Activated B cell treated with CpG ODN at 0.5 μM for 24 hours (primary cell): Measurements from ENCODE around the gene DNAI7. TPM values are rescaled to one million over a fixed set of nuclear protein-coding genes. Genes with fewer than 3 reads are reported as not detected.

Experiments used
- ATAC-seq: fragments of 200-7000 bp; cut with Tn5 transposase; one replicate; pipeline ENCODE4 v1.10.0; 2021; ENCODE audit warnings: low read depth, mild to moderate bottlenecking, moderate library complexity
- CTCF ChIA-PET: fragments of 350-600 bp; sonication (Branson Sonifier 250); formaldehyde crosslinking; loops from one replicate; lab custom pipeline; 2021; ENCODE audit warnings: antibody characterized with exemption; lab: Charles Lee
- POLR2A ChIA-PET: fragments of 350-600 bp; sonication (Branson Sonifier 250); formaldehyde crosslinking; loops from one replicate; lab custom pipeline; 2021; ENCODE audit warnings: antibody characterized with exemption; lab: Charles Lee
- DNase-seq: peaks from one replicate; pipeline ENCODE4 v3.0.0; 2022
- H3K27ac Mint-ChIP-seq: one replicate; pipeline ENCODE4 v1.8.0; 2020; ENCODE audit warnings: mixed read lengths
- H3K27me3 Mint-ChIP-seq: one replicate; pipeline ENCODE4 v1.8.0; 2021; ENCODE audit warnings: mixed read lengths
- H3K36me3 Mint-ChIP-seq: one replicate; pipeline ENCODE4 v1.8.0; 2021; ENCODE audit warnings: low read depth, mixed read lengths
- H3K4me1 Mint-ChIP-seq: one replicate; pipeline ENCODE4 v1.8.0; 2021; ENCODE audit warnings: mixed read lengths
- H3K4me3 Mint-ChIP-seq: one replicate; pipeline ENCODE4 v1.8.0; 2020; ENCODE audit warnings: mild to moderate bottlenecking, mixed read lengths
- H3K9me3 Mint-ChIP-seq: one replicate; pipeline ENCODE4 v1.8.0; 2020; ENCODE audit warnings: mixed read lengths
- CTCF ChIP-seq: fragments of 200-600 bp; IDR thresholded peaks from one replicate; pipeline ENCODE4 v1.8.0; 2022; ENCODE audit warnings: antibody characterized with exemption, mild to moderate bottlenecking
- intact Hi-C: fragments of 100-400 bp; cut with micrococcal nuclease; formaldehyde crosslinking; loops from one replicate; pipeline ENCODE4 v1.15.1; 2024
- total RNA-seq: library from RNA; stranded (reverse); gene quantifications from 2 replicates; pipeline ENCODE4 v1.2.3, GENCODE V29; 2022

Gene DNAI7
- total RNA-seq, 1 donor from 2014 or later, result 0.27 TPM

- POLR2A ChIA-PET, result interaction anchor here (1.1 kb wide), 1 partner anchor 12 kb away, joined by 12 read pairs; a partner anchor contains a TSS
- no peak overlapping the region for H3K4me3 Mint-ChIP-seq
- peaks cover 80% of the 10 kb centered on the region for H3K4me1 Mint-ChIP-seq
- intact Hi-C loops, result no loop called here
- ATAC-seq (no peak), DNase-seq (no peak)
- H3K36me3 Mint-ChIP-seq, result peaks cover 86% of the 10 kb centered on the region
- peak overlapping the region; percentile 81 for H3K27ac Mint-ChIP-seq
- H3K27me3 Mint-ChIP-seq, result no peaks in the 10 kb centered on the region
- H3K9me3 Mint-ChIP-seq, result no peaks in the 10 kb centered on the region
- TF ChIP-seq CTCF, result no peak
- CTCF ChIA-PET, result no interaction called here
Observed at GRCh38 chr12:25065035-25065434, 129.9 kb downstream of the DNAI7 start.

- CTCF ChIA-PET, result no interaction called here
- Mint-ChIP-seq H3K9me3 (no peaks in the 10 kb centered on the region), H3K27me3 (no peaks in the 10 kb centered on the region), H3K4me1 (peaks cover 77% of the 10 kb centered on the region), H3K36me3 (peaks cover 78% of the 10 kb centered on the region), H3K27ac (peak overlapping the region; percentile 81), H3K4me3 (no peak overlapping the region)
- intact Hi-C loops, result no loop called here
- TF ChIP-seq CTCF, result no peak
- ATAC-seq (no peak), DNase-seq (no peak)
- POLR2A ChIA-PET, result interaction anchor here (1.0 to 2.0 kb wide), 4 partner anchors 11 to 14 kb away, joined by 3 to 12 read pairs (median 4); a partner anchor contains a TSS
Observed at GRCh38 chr12:25063873-25064628, 130.9 kb downstream of the DNAI7 start.

- Mint-ChIP-seq H3K4me3 (peak overlapping the region; percentile 70), H3K27me3 (no peaks in the 10 kb centered on the region), H3K4me1 (peaks cover 85% of the 10 kb centered on the region), H3K27ac (peak overlapping the region; percentile 95), H3K9me3 (no peaks in the 10 kb centered on the region), H3K36me3 (peaks cover 54% of the 10 kb centered on the region)
- ChIA-PET POLR2A (interaction anchor here (1.4 to 13.7 kb wide), 2 partner anchors 12 to 63 kb away, joined by 3 to 486 read pairs; no protein-coding TSS in a partner anchor), CTCF (interaction anchor here (1.0 kb wide), 1 partner anchor 65 kb away, joined by 3 read pairs; no protein-coding TSS in a partner anchor)
- intact Hi-C loops, result loop anchor here (1.0 to 5.0 kb wide), 2 partner anchors 12 to 34 kb away; no protein-coding TSS in a partner anchor
- DNase-seq, result no peak
- peak; percentile 43 for ATAC-seq
- no peak for TF ChIP-seq CTCF
Observed at GRCh38 chr12:25058658-25059058, 136.3 kb downstream of the DNAI7 start.

Other genes with a start within 250 kb of the DNAI7 start
- gene BCAT1, start 246.1 kb downstream of the DNAI7 start, total RNA-seq, result 69.6 and 69.8 TPM in 2 replicates
- gene ETFRF1, start 77 bp upstream of the DNAI7 start, total RNA-seq, result 15.4 and 17.6 TPM in 2 replicates
- 43.3 and 45.8 TPM in 2 replicates for gene KRAS, start 55.8 kb upstream of the DNAI7 start, total RNA-seq